Loucy (cell line): ENCODE results near the gene FADS3.

Source experiments
- H2AFZ ChIP-seq: fragments of 200-600 bp; sonication (generic); 2 replicates; pipeline ENCODE4 v1.6.0; 2016; ENCODE audit warnings: antibody characterized with exemption, mild to moderate bottlenecking, low read length, moderate library complexity
- H3F3A ChIP-seq: fragments of 200-600 bp; 2 replicates; pipeline ENCODE4 v1.6.0; 2016; ENCODE audit warnings: antibody characterized with exemption, low read depth, mild to moderate bottlenecking
- H3K27me3 ChIP-seq: fragments of 200-600 bp; sonication (generic); 2 replicates; pipeline ENCODE4 v1.6.1; 2014; ENCODE audit warnings: low read length, mild to moderate bottlenecking; ENCODE audit not compliant: insufficient read depth, poor library complexity, severe bottlenecking
- H3K36me3 ChIP-seq: fragments of 200-600 bp; sonication (generic); 2 replicates; pipeline ENCODE4 v1.6.1; 2016; ENCODE audit warnings: low read length; ENCODE audit not compliant: insufficient read depth
- H3K4me1 ChIP-seq: fragments of 200-600 bp; sonication (generic); 2 replicates; pipeline ENCODE4 v1.5.1; 2014; ENCODE audit warnings: low read length, mild to moderate bottlenecking; ENCODE audit not compliant: insufficient read depth, poor library complexity, severe bottlenecking
- H3K4me2 ChIP-seq: fragments of 200-600 bp; sonication (generic); 2 replicates; pipeline ENCODE4 v1.6.0; 2014; ENCODE audit warnings: antibody characterized with exemption, low read length, low read depth, mild to moderate bottlenecking; ENCODE audit not compliant: poor library complexity, severe bottlenecking
- H3K4me3 ChIP-seq: fragments of 200-600 bp; sonication (generic); 2 replicates; pipeline ENCODE4 v1.5.1; 2014; ENCODE audit warnings: low read length, mild to moderate bottlenecking, mixed read lengths; ENCODE audit not compliant: poor library complexity, severe bottlenecking
- H3K79me2 ChIP-seq: fragments of 200-600 bp; sonication (generic); 2 replicates; pipeline ENCODE4 v1.6.1; 2014; ENCODE audit warnings: low read length; ENCODE audit not compliant: insufficient read depth
- H3K9ac ChIP-seq: fragments of 200-600 bp; sonication (generic); 2 replicates; pipeline ENCODE4 v1.6.0; 2014; ENCODE audit warnings: mild to moderate bottlenecking, low read depth, low read length, moderate library complexity; ENCODE audit not compliant: poor library complexity, severe bottlenecking
- H3K9me2 ChIP-seq: fragments of 200-600 bp; sonication (generic); replicated peaks from 2 replicates; pipeline ENCODE4 v1.6.1; 2016; ENCODE audit warnings: low read depth, low read length, mixed read lengths
- H3K9me3 ChIP-seq: fragments of 200-600 bp; sonication (generic); 2 replicates; pipeline ENCODE4 v1.6.1; 2014; ENCODE audit warnings: mild to moderate bottlenecking, antibody characterized with exemption, low read length, low read depth; ENCODE audit not compliant: insufficient read depth
- H4K20me1 ChIP-seq: fragments of 200-600 bp; sonication (generic); 2 replicates; pipeline ENCODE4 v1.6.0; 2014; ENCODE audit warnings: antibody characterized with exemption, low read length, mild to moderate bottlenecking; ENCODE audit not compliant: insufficient read depth, poor library complexity, severe bottlenecking
- EZH2phosphoT487 ChIP-seq: fragments of 200-600 bp; IDR thresholded peaks from 2 replicates; pipeline ENCODE4 v1.6.1; 2018; ENCODE audit warnings: antibody characterized with exemption, mild to moderate bottlenecking, moderate library complexity, borderline replicate concordance
- TF ChIP-seq, protein P1 (sequence below): fragments of 200-600 bp; sonication (generic); conservative IDR thresholded peaks from 2 replicates; pipeline ENCODE4 v1.5.1; 2014; ENCODE audit warnings: mild to moderate bottlenecking, antibody characterized with exemption, low read length

The FADS3 gene

DNA sequence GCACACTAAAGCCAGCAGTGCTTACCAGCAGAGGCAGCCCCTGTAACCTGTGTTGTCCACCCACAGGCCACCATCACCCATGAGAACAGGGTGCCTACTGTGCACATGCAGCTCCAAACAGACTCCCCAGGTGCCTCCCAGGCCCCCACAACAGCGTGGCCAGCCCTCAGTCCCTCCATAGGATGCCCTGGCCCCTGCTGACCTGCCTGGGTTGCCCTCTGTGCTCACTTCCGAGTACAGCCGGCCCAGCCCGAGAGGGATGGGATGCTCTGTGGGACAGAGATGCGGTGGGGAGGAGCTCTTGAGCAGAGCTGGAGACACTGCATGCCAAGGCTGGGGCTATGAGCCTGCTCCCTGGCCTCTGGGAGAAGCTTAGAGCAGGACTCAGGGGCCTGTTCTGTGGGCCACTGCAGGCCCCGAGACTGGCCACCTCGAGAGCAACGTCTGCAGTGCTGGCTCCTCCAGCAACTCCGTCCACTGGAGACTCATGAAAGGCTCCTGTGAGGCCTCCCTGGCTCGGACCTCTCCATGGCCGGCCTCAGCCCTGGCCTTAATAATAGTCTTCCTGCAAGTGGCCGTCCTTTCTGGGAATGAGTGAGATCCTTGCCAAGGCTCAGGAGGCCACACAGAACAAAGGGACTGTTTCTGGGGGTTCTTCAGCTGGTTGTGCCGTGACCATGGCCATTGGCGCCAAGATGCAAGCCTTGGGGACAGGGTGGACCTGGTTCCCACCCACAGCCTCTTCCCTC lies 36.2 kb downstream of the FADS3 start:
- no peaks in the 10 kb centered on the region for H3K27me3 ChIP-seq
- H3K4me3 ChIP-seq, result no peak overlapping the region
- no peaks in the 10 kb centered on the region for H3K4me1 ChIP-seq
- no peak overlapping the region for H2AFZ ChIP-seq
- TF ChIP-seq, protein P1, sequence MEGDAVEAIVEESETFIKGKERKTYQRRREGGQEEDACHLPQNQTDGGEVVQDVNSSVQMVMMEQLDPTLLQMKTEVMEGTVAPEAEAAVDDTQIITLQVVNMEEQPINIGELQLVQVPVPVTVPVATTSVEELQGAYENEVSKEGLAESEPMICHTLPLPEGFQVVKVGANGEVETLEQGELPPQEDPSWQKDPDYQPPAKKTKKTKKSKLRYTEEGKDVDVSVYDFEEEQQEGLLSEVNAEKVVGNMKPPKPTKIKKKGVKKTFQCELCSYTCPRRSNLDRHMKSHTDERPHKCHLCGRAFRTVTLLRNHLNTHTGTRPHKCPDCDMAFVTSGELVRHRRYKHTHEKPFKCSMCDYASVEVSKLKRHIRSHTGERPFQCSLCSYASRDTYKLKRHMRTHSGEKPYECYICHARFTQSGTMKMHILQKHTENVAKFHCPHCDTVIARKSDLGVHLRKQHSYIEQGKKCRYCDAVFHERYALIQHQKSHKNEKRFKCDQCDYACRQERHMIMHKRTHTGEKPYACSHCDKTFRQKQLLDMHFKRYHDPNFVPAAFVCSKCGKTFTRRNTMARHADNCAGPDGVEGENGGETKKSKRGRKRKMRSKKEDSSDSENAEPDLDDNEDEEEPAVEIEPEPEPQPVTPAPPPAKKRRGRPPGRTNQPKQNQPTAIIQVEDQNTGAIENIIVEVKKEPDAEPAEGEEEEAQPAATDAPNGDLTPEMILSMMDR, result no peak
- TF ChIP-seq EZH2phosphoT487, result no peak
- no peaks in the 10 kb centered on the region for H3K9me3 ChIP-seq
- peaks cover 95% of the 10 kb centered on the region; the same call in 1 of the 2 replicates for H3K36me3 ChIP-seq
- peaks cover 32% of the 10 kb centered on the region; the same call in 1 of the 2 replicates for H3K79me2 ChIP-seq
- H3K9ac ChIP-seq, result no peak overlapping the region
- no peaks in the 10 kb centered on the region for H3F3A ChIP-seq
- H4K20me1 ChIP-seq, result peaks cover 62% of the 10 kb centered on the region
- H3K9me2 ChIP-seq, result no peaks in the 10 kb centered on the region
- no peak overlapping the region for H3K4me2 ChIP-seq

DNA sequence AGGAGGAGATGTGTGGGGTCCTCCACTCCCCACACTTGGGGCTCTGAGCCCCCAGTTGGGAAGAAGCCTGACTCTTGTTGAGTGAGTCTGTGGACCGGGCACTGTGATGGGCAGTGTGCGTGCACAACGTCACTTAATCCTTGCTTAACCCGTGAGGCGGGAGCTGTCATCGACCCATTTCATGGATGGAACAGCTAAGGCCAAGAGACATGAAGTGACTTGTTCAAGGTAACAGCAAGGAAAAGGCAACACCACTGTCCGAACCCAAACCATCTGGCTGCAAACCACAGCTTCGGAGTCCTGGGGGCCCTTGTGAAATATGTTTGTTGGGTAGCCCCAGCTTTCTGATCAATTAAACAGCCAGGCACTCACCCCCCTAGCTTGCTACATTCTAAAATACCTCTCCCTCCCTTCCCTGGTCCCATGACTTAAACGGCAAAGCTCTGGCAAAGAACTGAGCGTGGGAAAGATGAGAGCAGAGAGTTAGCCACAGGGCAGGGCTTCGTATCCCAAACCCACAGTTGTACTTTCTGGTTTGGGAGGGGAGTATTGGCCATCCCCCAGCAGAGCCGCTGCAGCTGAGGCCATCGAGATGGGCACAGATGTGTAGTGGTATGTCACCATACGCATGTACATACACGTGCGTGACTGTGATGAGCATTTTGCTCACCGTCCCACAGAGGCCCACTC lies 37.0 kb downstream of the FADS3 start:
- Histone ChIP-seq H4K20me1 (peaks cover 65% of the 10 kb centered on the region), H3K27me3 (no peaks in the 10 kb centered on the region)

DNA sequence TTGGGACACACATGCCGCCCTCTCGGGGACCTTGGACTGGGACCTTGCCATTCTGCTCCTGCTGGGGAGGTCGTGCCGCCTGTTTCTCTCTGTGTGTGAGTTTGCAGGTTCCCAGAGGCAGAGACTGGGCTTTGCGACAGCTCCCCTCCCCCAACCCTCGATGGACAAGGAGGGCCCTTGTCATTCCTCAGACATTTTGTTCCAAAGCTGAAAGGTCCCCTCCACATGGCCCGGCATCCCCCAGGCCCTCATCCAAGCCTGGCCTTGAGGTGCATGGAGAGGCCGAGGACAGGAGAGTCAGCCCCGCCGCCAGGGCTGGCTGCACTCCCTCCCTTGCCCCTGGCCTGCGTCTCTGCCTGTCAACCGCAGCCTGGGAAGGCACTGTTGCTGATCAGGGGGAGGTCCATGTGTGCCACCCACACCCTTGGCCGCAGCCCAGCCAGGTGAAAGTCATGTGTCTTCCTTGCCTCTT lies 37.6 kb downstream of the FADS3 start:
- H3K4me1 ChIP-seq, result no peaks in the 10 kb centered on the region
- peaks cover 96% of the 10 kb centered on the region; the same call in 1 of the 2 replicates for H3K36me3 ChIP-seq
- no peaks in the 10 kb centered on the region; the same call in 1 of the 2 replicates for H3F3A ChIP-seq
- H4K20me1 ChIP-seq, result peaks cover 65% of the 10 kb centered on the region
- no peaks in the 10 kb centered on the region for H3K27me3 ChIP-seq
- H3K79me2 ChIP-seq, result peaks cover 32% of the 10 kb centered on the region; the same call in 1 of the 2 replicates
- no peak overlapping the region for H2AFZ ChIP-seq
- TF ChIP-seq, protein P1, result no peak
- no peak for TF ChIP-seq EZH2phosphoT487
- H3K4me3 ChIP-seq, result no peak overlapping the region
- H3K9me3 ChIP-seq, result no peaks in the 10 kb centered on the region
- no peaks in the 10 kb centered on the region for H3K9me2 ChIP-seq
- H3K9ac ChIP-seq, result no peak overlapping the region
- H3K4me2 ChIP-seq, result no peak overlapping the region

More for the DNA sequence above, 37.0 kb downstream of the FADS3 start:
- no peaks in the 10 kb centered on the region for H3K9me3 ChIP-seq
- no peak overlapping the region for H3K9ac ChIP-seq
- peaks cover 32% of the 10 kb centered on the region; the same call in 1 of the 2 replicates for H3K79me2 ChIP-seq
- H3K36me3 ChIP-seq, result peaks cover 95% of the 10 kb centered on the region; the same call in 1 of the 2 replicates
- TF ChIP-seq, protein P1, result no peak
- no peak for TF ChIP-seq EZH2phosphoT487
- H3K4me1 ChIP-seq, result no peaks in the 10 kb centered on the region
- no peak overlapping the region for H2AFZ ChIP-seq
- H3K4me2 ChIP-seq, result no peak overlapping the region
- no peak overlapping the region for H3K4me3 ChIP-seq
- H3K9me2 ChIP-seq, result no peaks in the 10 kb centered on the region
- H3F3A ChIP-seq, result no peaks in the 10 kb centered on the region; the same call in 1 of the 2 replicates
